DLD1 (cell line): ENCODE data around the gene GOLGA8N.
"Not testable (repeated sequence)": the region's sequence is repeated elsewhere in the genome, so short reads cannot be mapped to it uniquely, and the experiment has no call there.

Experiments used
- in situ Hi-C: cut with HindIII; loops from 2 replicates; pipeline ENCODE4 v1.10.0; 2017; ENCODE audit warnings: low sequenced_read_pairs

Gene GOLGA8N

DNA sequence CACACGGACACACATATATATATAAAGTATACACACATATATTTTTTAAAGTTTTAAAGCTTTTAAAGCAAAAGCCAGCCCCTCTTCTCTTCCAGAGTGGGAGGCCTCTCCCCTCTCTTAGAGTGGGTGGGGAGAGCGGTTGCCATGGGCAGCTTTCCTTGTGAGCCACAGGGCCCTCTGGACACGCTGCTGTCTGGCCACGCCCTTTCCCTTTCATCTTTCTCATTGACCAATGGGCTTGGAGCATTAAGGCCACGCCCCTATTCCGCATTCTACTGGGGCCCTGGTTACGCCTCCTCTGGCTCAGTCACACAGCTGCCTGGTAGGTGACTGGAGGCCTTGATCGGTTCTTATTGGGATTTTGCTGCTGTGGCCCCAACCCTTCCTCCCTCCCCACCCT lies at the start of gene GOLGA8N:
Gene GOLGA8N, plus strand, starts transcription at position 306 of the 400 bp plus-strand sequence.
- in situ Hi-C loops: not testable (repeated sequence)

DNA sequence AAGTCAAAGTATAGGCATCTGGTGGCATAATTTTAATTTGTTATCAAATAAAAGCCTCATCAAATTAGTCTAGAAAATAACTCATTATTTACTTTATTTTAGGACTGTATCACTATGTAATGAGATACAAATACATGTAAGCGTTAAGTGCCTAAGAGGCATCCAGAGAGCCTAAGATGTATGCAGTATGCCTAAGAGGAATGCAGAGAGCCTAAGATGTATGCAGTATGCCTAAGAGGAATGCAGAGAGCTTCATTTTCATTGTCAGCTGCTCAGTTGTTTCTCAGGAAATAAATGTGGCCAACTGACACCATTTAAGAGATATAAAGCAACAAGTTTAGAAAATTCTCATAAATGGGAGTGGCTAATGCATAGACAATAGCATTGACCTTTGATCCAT lies 49.8 kb upstream of the GOLGA8N start:
- in situ Hi-C loops: not testable (repeated sequence)

DNA sequence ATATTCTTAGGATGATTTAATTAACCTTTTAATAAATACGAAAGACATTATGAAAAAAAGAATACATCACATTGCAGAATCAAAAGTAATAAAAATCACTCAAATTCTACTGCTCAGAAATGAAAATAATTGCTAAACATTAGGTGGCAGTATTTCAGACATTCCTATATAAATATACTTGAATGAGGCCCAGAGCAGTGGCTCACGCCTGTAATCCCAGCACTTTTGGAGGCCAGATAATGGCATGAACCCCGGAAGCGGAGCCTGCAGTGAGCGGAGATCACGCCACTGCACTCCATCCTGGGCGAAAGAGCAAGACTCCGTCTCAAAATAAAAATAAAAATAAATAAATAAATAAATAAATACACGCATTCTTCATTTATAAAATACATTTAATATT lies 48.1 kb upstream of the GOLGA8N start:
- in situ Hi-C loops: not testable (repeated sequence)

DNA sequence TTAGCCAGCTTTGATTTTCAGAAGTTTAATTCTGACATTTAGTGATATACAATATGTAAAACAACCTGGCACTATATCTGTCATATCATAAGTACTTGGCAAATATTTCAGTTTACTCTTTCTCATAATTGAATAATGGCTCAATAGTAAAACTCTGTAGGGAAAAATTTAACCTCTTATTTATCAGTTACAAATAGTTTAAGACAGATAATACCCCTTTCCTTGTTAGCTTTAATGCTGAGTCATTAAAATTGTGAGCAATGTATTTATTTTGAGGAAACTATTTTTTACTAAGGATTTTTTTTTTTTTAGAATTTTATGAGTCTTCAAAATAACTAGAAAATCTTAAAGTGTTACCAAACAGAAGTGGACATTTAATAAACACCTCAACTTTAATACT lies 38.7 kb upstream of the GOLGA8N start:
- in situ Hi-C loops: not testable (repeated sequence)

DNA sequence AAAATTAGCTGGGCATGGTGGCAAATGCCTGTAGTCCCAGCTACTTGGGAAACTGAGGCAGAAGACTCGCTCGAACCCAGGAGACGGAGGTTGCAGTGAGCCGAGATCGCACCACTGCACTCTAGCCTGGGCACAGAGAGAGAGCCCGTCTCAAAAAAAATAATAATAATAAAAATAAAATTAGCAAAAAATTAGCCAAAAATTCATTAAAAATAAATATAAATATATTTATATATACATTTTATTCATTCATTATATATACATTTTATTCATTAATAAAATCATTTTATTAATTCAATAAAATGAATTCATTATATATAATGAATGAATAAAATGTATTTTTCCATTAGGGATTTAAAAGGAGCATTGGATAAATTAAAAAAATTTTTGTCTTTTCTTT lies 31.1 kb upstream of the GOLGA8N start:
- in situ Hi-C loops: not testable (repeated sequence)

DNA sequence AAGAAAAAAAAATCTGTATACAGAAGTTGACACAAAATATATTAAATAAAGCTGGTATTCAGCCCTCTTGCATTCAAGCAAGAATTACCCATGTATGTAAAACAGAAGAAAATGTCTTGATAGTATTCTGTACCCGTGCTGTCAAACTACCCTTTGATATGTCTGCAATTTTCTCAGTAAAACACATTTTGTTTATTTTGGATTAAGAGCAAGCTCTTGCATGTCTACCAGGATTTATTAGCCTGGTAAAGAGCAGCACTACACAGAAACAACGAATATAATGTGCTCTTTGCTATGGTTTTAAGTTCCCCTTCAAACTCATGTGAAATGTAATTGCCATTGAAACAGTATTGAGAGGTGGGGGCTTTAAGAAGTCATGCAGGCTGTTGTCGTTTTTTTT lies 24.3 kb upstream of the GOLGA8N start:
- in situ Hi-C loops: not testable (repeated sequence)

DNA sequence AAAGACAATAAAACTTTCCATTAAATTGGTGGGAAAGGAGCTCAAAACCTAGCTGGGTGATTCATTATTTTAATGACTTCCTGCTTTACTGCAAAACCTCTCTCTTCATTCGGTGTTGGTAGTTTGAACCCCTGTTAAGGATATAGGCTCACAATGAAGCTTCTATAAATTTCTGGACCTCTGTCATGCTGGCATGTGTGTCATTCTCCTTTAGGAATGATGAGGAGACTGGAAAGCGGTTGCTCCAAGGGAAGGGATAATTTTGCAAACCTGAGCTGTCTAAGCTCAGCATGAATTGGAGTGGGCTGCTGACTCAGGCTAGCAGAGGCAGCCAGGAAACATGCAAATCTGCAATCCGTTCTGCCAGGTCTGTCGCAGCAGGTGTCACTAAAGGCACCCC lies 14.8 kb upstream of the GOLGA8N start:
- in situ Hi-C loops: not testable (repeated sequence)

DNA sequence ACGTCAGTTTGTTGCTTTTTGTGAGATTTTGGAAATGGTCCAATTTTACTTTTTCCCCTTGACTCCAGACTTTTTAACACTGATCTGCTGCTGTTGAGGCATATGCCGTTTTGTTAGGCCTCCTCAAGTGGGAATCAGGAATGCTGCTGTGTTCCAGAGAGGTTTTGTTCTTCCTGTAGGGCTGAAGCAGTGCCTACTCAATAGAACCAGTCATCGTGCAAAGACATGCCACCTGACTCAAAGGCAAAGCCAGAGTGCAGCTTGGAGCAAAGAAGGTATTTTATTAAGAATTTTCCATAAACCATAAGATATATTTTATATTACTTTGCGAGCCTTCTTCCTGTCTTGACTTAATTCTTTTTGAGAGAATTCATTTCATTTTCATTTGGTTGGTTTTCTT lies 7.4 kb upstream of the GOLGA8N start:
- in situ Hi-C loops: not testable (repeated sequence)

DNA sequence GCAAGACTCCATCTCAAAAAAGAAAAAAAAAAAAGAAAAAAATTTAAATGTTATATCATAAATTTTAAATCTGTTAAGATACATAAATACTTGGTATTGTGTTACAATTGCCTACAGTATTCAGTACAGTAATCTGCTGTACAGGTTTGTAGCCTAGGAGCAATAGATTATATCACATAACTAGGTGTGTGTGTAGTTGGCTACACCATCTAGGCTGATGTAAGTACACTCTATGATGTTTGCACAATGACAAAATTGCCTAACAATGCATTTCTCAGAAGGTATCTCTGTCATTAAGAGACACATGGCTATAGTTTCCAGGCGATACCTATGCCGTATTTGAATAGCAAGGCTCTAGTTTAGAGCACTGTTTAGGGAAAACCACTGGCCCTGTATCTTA lies 16.3 kb downstream of the GOLGA8N start:
- in situ Hi-C loops: not testable (repeated sequence)

DNA sequence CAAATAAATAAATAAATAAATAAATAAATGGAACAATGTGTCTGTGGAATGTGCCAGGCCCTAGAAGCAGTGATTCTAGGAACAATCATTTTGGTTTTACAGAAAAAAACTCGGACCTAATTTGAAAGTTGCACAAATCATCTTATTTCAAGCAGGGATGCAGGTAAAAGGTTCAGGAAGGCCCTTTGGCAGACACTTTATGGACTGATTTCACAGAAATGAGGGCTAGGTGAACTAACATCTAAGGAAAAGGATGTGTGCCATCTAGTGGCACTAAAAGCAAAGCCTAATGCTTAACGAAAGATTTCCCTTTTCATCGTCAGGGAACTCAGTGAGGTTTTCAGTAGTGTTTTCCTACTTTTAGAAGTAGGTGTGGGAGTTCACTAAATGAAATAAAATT lies 17.5 kb downstream of the GOLGA8N start:
- in situ Hi-C loops: not testable (repeated sequence)

DNA sequence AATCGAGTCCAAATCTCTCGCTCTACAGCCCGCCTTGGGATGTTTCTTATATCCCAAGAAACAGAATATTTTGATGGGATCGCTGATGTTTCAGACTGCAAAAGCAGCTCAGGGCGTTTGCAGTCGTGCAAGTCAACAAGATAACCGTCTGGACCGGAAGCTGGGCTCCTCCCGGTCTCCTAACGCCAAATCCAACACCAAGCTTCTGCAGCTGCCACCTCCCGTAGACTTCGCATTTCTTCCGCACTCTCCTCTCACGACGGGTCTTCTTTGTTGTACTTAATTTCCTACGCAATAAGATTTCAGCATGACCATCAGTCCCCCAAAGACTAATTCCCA lies 21.4 kb downstream of the GOLGA8N start:
- in situ Hi-C loops: not testable (repeated sequence)

DNA sequence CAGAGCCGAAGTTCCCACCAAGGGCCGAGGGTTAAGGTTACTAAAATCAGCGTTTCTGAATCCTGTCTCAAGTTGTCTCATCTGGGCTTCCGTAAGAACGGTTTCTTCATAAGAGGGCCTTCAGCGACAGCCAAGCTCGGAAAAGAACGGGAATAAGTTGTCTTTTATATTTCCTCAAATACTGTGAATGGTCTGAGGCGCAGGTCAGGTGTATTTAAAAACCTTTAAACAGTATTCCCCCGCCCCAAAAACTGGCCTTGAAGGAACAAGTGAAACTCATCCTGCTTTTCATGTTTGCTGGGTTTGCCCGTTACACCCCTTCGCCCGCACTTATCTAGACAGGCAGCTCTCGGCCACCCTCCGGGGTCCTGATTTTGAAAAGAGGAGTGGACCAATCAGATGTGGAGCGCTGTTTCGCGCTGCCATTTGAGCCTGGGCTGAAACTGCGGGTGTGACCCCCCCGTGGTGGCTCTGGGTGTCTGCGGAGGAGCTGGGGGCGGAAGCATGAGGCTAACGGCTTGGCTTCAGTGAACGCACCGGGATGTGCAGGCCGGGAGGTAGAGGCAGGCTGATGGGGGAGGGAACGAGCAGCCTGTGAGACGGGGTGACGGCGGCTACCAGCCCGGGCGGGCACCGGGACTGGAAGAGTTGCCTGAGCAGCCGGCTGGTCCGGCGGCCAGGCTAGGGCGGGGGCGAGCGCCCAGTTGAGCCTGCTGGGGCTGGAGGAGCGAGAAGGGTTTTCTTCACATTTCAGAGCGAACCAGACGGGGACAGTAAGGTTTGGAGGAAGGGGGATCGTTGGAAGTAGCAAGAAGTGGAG lies 22.0 kb downstream of the GOLGA8N start, which contains the start of gene ARHGAP11A:
Gene ARHGAP11A, plus strand, starts transcription at position 454 of the 820 bp plus-strand sequence. CDS start 708 bp downstream, outside the sequence.
- in situ Hi-C loops: not testable (repeated sequence)

DNA sequence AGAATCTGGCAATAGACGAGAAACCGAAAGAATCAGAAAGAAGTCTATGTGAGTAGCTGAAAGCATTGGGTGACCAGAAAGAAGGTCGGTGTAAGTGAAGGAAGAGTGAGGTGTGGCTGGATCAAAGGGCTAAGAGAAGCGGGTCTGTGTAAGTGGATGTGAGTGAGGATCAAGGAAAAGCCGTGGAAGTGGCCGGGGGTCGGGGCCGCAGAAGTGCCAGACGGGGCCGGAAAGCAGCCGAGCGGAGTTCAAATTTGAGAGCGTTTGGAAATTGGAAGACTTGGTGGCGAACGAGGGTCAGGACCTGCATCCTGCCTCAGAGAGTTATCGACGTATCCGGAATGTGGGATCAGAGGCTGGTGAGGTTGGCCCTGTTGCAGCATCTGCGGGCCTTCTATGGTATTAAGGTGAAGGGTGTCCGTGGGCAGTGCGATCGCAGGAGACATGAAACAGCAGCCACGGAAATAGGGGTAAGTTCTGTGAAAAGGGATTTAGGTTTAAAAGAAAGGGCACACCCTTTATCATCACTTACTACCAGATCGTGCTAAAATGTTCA lies 22.7 kb downstream of the GOLGA8N start:
- in situ Hi-C loops: not testable (repeated sequence)

DNA sequence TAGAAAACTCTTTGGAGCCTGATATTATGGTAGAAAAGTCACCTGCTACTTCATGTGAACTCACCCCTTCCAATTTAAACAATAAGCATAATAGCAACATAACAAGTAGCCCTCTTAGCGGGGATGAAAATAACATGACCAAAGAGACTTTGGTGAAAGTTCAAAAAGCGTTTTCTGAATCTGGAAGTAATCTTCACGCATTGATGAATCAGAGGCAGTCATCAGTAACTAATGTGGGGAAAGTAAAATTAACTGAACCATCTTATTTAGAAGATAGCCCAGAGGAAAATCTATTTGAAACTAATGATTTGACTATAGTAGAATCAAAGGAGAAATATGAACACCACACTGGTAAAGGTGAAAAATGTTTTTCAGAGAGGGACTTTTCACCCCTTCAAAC lies 43.2 kb downstream of the GOLGA8N start:
- in situ Hi-C loops: no loop called here

DNA sequence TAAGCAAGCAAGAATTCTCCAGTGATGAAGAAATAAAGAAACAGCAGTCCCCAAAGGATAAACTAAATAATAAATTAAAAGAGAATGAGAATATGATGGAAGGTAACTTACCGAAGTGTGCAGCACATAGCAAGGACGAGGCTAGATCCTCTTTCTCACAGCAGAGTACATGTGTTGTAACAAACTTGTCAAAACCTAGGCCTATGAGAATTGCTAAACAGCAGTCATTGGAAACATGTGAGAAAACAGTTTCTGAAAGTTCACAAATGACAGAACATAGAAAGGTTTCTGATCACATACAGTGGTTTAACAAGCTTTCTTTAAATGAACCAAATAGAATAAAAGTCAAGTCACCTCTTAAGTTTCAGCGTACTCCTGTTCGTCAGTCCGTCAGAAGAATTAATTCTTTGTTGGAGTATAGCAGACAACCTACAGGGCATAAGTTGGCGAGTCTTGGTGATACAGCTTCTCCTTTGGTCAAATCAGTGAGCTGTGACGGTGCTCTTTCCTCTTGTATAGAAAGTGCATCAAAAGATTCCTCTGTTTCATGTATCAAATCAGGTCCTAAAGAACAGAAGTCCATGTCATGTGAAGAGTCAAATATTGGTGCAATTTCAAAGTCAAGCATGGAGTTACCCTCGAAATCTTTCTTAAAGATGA lies 43.8 kb downstream of the GOLGA8N start:
- in situ Hi-C loops: no loop called here

DNA sequence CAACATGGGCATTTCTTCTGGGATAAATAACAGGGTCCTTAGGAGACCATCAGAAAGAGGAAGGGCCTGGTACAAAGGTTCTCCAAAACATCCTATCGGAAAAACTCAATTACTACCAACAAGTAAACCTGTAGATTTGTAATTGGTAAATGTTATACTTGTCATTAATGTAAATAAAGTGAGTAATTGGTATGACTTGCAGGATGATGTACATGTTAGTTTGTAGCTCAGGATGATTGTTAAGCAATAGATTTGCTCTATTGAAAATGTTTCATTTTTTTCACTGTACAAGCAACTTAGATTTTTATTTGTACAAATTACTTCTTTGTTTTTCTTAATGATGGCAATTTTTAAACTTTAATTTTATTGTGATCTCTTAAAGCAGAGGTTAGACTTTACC lies 44.4 kb downstream of the GOLGA8N start:
- in situ Hi-C loops: no loop called here

DNA sequence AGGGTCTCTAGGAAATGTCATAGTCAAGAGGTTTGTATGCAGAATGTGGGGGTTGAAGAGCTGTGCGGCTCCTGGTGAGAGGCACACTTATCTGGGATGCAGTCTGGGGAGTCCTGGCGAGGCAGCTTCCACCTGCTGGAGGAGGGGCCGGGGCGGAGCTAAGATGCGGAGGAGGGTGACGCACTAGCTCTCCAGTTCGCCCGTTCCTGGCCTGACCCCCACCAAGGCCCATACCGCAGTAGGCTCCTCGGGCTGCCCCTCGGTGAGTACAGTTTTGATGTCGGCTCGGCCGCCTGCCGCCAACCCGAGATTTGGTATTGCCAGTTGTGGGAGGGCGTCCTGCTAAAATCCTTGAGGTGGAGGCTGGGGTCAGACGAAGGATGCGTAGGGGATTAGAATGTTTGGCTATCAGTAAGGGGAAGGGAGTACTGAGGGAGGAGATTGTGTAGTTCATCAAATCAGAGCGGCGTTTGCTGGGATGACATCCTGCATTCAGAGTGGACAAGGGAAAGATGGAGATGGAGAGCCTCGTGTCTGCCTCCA lies 48.3 kb downstream of the GOLGA8N start, which contains the start of gene SCG5:
Gene SCG5, plus strand, starts transcription at position 194 of the 543 bp plus-strand sequence. CDS start 1,883 bp downstream, outside the sequence.
- in situ Hi-C loops: no loop called here

DNA sequence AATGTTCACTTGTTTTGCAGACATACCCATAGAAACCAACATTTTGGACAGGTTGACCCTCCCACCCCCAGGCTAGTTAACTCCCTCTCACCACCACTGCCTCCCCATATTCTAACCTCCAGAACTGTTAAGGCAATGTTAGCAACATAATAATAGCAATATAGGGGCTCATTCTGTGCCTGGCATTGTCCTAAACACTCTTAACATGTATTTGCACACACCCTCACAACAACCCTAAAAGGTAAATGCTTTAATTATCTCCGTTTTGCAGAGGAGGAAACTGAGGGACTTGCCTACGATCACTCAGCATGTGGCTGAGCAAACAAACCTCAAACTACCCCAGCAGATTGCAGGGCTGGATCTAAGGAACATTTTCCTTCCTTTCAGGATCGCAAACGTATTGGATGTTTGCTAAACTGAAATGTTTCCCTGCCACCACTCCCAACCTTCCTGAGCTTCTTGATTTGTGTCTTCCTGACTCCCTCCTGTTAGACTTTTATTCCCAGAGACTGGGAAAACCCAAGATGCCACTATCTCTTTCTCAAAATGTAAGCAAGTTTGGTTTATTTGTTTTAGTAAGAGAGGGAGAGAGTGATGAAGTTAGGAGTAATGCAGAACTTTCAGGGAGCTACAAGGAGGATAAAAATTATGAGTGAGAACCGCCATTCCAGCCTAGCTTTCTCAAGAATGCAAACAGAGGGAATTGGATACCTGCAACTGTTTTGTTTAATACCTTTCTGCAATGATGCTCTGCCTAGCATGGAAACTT lies 49.6 kb downstream of the GOLGA8N start:
- in situ Hi-C loops: no loop called here

DNA sequence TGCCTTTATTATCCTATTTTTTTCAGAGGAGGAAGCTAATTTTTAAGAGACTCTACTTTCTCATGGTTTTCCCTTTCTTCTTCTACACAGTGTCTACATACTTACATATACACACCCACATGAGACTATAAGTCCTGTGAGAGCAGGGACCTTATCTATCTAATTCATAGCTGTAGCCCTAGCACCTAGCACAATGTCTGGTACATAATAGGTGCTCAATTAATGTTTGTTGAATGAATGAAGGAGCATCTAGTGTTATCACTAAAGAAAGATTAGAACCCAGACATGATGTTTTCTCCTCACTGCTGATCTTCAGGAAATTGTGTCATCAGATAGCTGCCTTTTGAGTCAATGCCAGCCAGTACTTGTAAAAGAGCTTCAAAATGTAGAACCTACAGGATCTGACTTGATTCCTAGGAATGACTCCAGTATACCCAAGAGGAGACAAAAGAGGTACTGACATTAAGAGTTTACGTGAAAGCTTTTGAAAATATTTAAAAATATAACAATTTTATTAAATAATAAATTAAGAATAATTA lies 50.7 kb downstream of the GOLGA8N start:
- in situ Hi-C loops: no loop called here

DNA sequence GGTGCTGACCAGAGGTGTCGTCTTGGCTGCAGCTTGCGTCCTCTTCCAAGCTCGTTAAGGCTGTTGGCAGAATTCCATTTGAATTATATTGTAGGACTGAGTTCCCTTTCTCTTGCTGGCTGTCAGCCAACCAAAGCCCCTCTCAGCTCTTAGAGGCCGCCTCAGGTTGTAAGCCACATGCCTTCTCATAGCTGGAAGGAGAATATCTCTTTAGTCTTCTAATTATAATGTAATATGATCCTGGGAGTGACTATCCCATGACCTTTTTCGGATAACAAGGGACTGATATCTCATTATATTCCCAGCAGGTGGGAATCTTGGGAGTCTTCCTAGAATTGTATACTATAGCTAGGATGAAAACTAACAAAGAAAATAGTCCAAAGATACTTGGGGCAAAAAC lies 53.0 kb downstream of the GOLGA8N start:
- in situ Hi-C loops: no loop called here

DNA sequence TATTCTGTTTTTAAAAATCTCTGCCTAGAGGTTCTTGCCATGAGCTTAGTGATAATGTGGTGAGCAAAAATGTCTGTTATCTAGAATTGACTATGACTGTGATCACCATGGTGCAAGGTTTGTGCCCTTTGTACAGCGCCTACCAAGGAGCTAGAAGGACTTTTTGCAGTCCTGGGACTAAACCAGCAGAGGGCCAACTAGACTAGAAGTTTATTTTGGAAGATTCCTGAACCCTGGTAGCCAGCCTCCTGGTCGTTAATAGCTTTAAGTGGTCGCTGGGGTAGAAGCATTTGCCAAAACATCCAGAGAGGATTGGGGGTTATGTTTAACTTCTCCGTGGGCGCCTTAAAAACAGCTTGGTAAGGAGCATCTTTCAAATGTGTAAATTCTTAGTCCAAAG lies 56.1 kb downstream of the GOLGA8N start:
- in situ Hi-C loops: no loop called here
